ENCODE data around the gene SLC2A10. TPM values are rescaled to one million over a fixed set of nuclear protein-coding genes. Genes with fewer than 3 reads are reported as not detected.
"Not testable (repeated sequence)": the region's sequence is repeated elsewhere in the genome, so short reads cannot be mapped to it uniquely, and the experiment has no call there.

SLC2A10 gene
- total and polyA plus RNA-seq, 2 donors (not counting 3 experiments of a cell fraction or from before 2014, with no cell fraction given) = 11.2 to 13.6 TPM

GRCh38 chr20:46674253-46675083 lies 35.0 kb upstream of the SLC2A10 start:
- TF ChIP-seq MYC (IDR thresholded peaks at IDR 0.05; ENCODE audit: low read depth, low read length) = no peak
- no peak for TF ChIP-seq POLR2AphosphoS5 (IDR thresholded peaks at IDR 0.05; ENCODE audit: insufficient read depth, low read depth, low read length)
- TF ChIP-seq JUN (IDR thresholded peaks at IDR 0.05; ENCODE audit: borderline replicate concordance, insufficient read depth, insufficient read length, low read depth) = no peak
- no peak for TF ChIP-seq EZH2 (IDR thresholded peaks at IDR 0.05; ENCODE audit: borderline replicate concordance, low read depth, low read length, severe bottlenecking)
- TF ChIP-seq GATA2 (IDR thresholded peaks at IDR 0.05; ENCODE audit: insufficient read depth, insufficient read length, low read depth, low read length) = no peak
- no peak for TF ChIP-seq CTCF (IDR thresholded peaks at IDR 0.05; ENCODE audit: extremely low read depth in 1 of 2, insufficient read depth in 1 of 2, low read depth in 1 of 2, low read length in 2 of 2)
- no peak for TF ChIP-seq POLR2A (IDR thresholded peaks at IDR 0.05; ENCODE audit: low read depth, low read length)
- TF ChIP-seq MAX (IDR thresholded peaks at IDR 0.05; ENCODE audit: insufficient read depth, insufficient read length) = no peak
- TF ChIP-seq FOS (IDR thresholded peaks at IDR 0.05; ENCODE audit: borderline replicate concordance, insufficient read depth, low read length) = no peak
- Histone ChIP-seq H3K79me2 (ENCODE audit: control insufficient read depth, insufficient read depth, low read length) (no peaks in the 10 kb centered on the region), H3K4me2 (ENCODE audit: insufficient read depth, low read length) (no peak overlapping the region), H3K9me3 (replicated peaks; ENCODE audit: control insufficient read depth, insufficient read depth, low read length) (no peaks in the 10 kb centered on the region), H3K36me3 (ENCODE audit: control insufficient read depth in 2 of 2, extremely low read depth in 1 of 2, insufficient read depth in 2 of 2, low read length in 2 of 2) (no peaks in the 10 kb centered on the region), H3K27ac (ENCODE audit: insufficient read depth, low read depth, low read length) (no peak overlapping the region), H3K9me1 (replicated peaks; ENCODE audit: control insufficient read depth, extremely low read depth, insufficient read depth, low read length) (no peaks in the 10 kb centered on the region), H2AFZ (ENCODE audit: low read depth, low read length) (no peak overlapping the region), H3K27me3 (ENCODE audit: control insufficient read depth in 2 of 2, insufficient read depth in 2 of 2, low read length in 2 of 2) (no peaks in the 10 kb centered on the region), H3K4me3 (replicated peaks in 1 of 3; ENCODE audit: insufficient read depth in 1 of 3, low read depth in 1 of 3, low read length in 3 of 3) (no peak overlapping the region), H3K9ac (replicated peaks; ENCODE audit: extremely low read depth, insufficient read depth, low read length) (no peak overlapping the region), H4K20me1 (replicated peaks; ENCODE audit: control insufficient read depth, extremely low read depth, insufficient read depth, low read length) (no peaks in the 10 kb centered on the region), H3K4me1 (ENCODE audit: control insufficient read depth, extremely low read depth, insufficient read depth, low read length) (no peaks in the 10 kb centered on the region)
- intact Hi-C loops (cut with micrococcal nuclease) (no loop called here), dilution Hi-C loops (cut with MboI; ENCODE audit: extremely low pct_ligation_motif_present, low sequenced_read_pairs) (no loop called here)
- no peak for DNase-seq (ENCODE audit: low read depth, low spot score)
- CTCF ChIA-PET = interaction anchor here (0.6 kb wide), 1 partner anchor 101 kb away, joined by 3 read pairs; no protein-coding TSS in a partner anchor
- BruUV-seq (replicated peaks) = no TSS peak
- no peak for FAIRE-seq
- POLR2A ChIA-PET = interaction anchor here (0.7 kb wide), 1 partner anchor 427 kb away, joined by 4 read pairs; no protein-coding TSS in a partner anchor

- H3K27me3 ChIP-seq (ENCODE audit: control insufficient read depth in 2 of 2, insufficient read depth in 2 of 2, low read length in 2 of 2); H3K36me3 ChIP-seq (ENCODE audit: control insufficient read depth in 2 of 2, extremely low read depth in 1 of 2, insufficient read depth in 2 of 2, low read length in 2 of 2); H3K4me1 ChIP-seq (ENCODE audit: control insufficient read depth, extremely low read depth, insufficient read depth, low read length); H2AFZ ChIP-seq (ENCODE audit: low read depth, low read length); H3K4me3 ChIP-seq (replicated peaks in 1 of 3; ENCODE audit: insufficient read depth in 1 of 3, low read depth in 1 of 3, low read length in 3 of 3); H3K79me2 ChIP-seq (ENCODE audit: control insufficient read depth, insufficient read depth, low read length); H3K4me2 ChIP-seq (ENCODE audit: insufficient read depth, low read length); H4K20me1 ChIP-seq (replicated peaks; ENCODE audit: control insufficient read depth, extremely low read depth, insufficient read depth, low read length); intact Hi-C loops (cut with micrococcal nuclease); BruUV-seq (replicated peaks); H3K27ac ChIP-seq (ENCODE audit: insufficient read depth, low read depth, low read length); DNase-seq (ENCODE audit: low read depth, low spot score); POLR2A ChIA-PET; FAIRE-seq; dilution Hi-C loops (cut with MboI; ENCODE audit: extremely low pct_ligation_motif_present, low sequenced_read_pairs); H3K9ac ChIP-seq (replicated peaks; ENCODE audit: extremely low read depth, insufficient read depth, low read length); H3K9me1 ChIP-seq (replicated peaks; ENCODE audit: control insufficient read depth, extremely low read depth, insufficient read depth, low read length); H3K9me3 ChIP-seq (replicated peaks; ENCODE audit: control insufficient read depth, insufficient read depth, low read length): not testable (repeated sequence)
- CTCF ChIA-PET = interaction anchor here (1.5 kb wide), 1 partner anchor 24 kb away, joined by 4 read pairs; no protein-coding TSS in a partner anchor
Measured at GRCh38 chr20:46676649-46677316, 32.7 kb upstream of the SLC2A10 start.

All from endothelial cell of umbilical vein (primary cell).